Fibroblast of skin of abdomen (primary cell): Measurements from ENCODE around the gene EIF4G1.

Experiments
- DNase-seq: peaks from one replicate; pipeline ENCODE4 v3.0.0-alpha.2; 2013

Gene EIF4G1

GRCh38 chr3:184372911-184373310, 58.5 kb downstream of the EIF4G1 start:
- DNase-seq: no peak

GRCh38 chr3:184373422-184373821, 59.0 kb downstream of the EIF4G1 start:
- no peak for DNase-seq

- no peak for DNase-seq
These were observed 61.5 kb downstream of the EIF4G1 start for GRCh38 chr3:184375747-184376461.

- DNase-seq: no peak
These were observed 63.0 kb downstream of the EIF4G1 start for GRCh38 chr3:184377374-184377773.

GRCh38 chr3:184377882-184378445, 63.6 kb downstream of the EIF4G1 start, which contains the start of gene THPO:
Gene THPO (minus strand): TSS chr3:184378207. CDS start chr3:184376259, 1,948 bp downstream.
- no peak for DNase-seq

- DNase-seq: no peak
These were observed 64.4 kb downstream of the EIF4G1 start for GRCh38 chr3:184378651-184379357.

GRCh38 chr3:184379358-184380184, 65.2 kb downstream of the EIF4G1 start, which contains the start of gene CHRD:
Gene CHRD (plus strand): TSS chr3:184380054. CDS start chr3:184380319, 265 bp downstream.
- no peak for DNase-seq

GRCh38 chr3:184380185-184380626, 65.8 kb downstream of the EIF4G1 start:
- DNase-seq: peak; percentile 43

GRCh38 chr3:184380627-184381260, 66.3 kb downstream of the EIF4G1 start:
- no peak for DNase-seq

GRCh38 chr3:184381261-184382224, 67.1 kb downstream of the EIF4G1 start:
- no peak for DNase-seq

GRCh38 chr3:184382326-184383032, 68.1 kb downstream of the EIF4G1 start:
- DNase-seq: no peak

- no peak for DNase-seq
These were observed 68.8 kb downstream of the EIF4G1 start for GRCh38 chr3:184383033-184383740.

- DNase-seq: no peak
These were observed 69.9 kb downstream of the EIF4G1 start for GRCh38 chr3:184384342-184384741.
